ENCODE results near the gene NAPSA. TPM values are rescaled to one million over a fixed set of nuclear protein-coding genes. Genes with fewer than 3 reads are reported as not detected.

The NAPSA gene
- total and polyA plus RNA-seq, 10 of the 15 experiments (the other 5 are each of a cell fraction or from before 2014, with no cell fraction given): 6.7 to 45.4 (median 17.1) TPM

DNA sequence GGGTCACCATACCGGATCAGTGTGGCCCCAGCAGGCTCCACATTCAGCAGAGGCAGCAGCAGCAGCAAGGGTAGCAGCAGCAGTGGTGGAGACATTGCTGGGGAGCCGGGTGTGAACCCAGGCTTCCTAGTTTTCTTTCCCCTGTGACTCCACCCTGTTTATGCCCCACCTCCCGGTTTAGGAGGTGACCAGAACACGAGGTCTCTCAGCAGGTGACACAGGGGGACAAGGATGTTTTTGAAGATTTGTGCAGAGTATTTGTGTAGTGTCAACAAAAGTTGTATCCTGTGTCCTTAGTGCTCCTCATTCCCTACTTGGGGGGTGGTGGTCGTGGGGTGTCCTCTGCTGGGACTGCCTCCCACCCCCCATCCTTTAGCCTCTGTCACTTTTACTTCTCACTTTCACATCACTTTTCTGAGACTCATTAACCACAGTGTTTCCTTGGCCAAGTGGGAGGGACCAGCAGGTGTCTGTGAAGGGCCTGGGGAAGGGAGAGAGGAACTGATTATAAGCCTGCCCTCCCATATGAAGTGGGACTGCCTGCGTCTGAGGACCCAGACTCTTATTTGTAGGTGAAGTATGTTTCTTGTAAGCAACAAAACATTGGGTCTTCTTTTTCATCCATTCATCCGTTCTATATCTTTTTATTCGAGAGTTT lies 20.6 kb downstream of the NAPSA start (continued):
- TF ChIP-seq FOS (IDR thresholded peaks at IDR 0.05; ENCODE audit: borderline replicate concordance, extremely low read depth, insufficient read length): no peak
- no peak for TF ChIP-seq ZNF24 (IDR thresholded peaks at IDR 0.05)
- TF ChIP-seq, protein P1, sequence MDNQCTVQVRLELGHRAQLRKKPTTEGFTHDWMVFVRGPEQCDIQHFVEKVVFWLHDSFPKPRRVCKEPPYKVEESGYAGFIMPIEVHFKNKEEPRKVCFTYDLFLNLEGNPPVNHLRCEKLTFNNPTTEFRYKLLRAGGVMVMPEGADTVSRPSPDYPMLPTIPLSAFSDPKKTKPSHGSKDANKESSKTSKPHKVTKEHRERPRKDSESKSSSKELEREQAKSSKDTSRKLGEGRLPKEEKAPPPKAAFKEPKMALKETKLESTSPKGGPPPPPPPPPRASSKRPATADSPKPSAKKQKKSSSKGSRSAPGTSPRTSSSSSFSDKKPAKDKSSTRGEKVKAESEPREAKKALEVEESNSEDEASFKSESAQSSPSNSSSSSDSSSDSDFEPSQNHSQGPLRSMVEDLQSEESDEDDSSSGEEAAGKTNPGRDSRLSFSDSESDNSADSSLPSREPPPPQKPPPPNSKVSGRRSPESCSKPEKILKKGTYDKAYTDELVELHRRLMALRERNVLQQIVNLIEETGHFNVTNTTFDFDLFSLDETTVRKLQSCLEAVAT (IDR thresholded peaks at IDR 0.05): 0 out of 2 replicates have a peak, but pooled peaks have one; percentile 62
- TF ChIP-seq PML (IDR thresholded peaks at IDR 0.05; ENCODE audit: low read length): peak; percentile 85
- peak; percentile 98 for TF ChIP-seq GATAD2B (conservative IDR thresholded peaks at IDR 0.05; ENCODE audit: low read depth)
- TF ChIP-seq PAX5 (IDR thresholded peaks at IDR 0.05; ENCODE audit: borderline replicate concordance, low read depth, low read length): peak; percentile 87; the same call in 1 of the 2 replicates
- TF ChIP-seq, protein P2, sequence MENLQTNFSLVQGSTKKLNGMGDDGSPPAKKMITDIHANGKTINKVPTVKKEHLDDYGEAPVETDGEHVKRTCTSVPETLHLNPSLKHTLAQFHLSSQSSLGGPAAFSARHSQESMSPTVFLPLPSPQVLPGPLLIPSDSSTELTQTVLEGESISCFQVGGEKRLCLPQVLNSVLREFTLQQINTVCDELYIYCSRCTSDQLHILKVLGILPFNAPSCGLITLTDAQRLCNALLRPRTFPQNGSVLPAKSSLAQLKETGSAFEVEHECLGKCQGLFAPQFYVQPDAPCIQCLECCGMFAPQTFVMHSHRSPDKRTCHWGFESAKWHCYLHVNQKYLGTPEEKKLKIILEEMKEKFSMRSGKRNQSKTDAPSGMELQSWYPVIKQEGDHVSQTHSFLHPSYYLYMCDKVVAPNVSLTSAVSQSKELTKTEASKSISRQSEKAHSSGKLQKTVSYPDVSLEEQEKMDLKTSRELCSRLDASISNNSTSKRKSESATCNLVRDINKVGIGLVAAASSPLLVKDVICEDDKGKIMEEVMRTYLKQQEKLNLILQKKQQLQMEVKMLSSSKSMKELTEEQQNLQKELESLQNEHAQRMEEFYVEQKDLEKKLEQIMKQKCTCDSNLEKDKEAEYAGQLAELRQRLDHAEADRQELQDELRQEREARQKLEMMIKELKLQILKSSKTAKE (IDR thresholded peaks at IDR 0.05; ENCODE audit: low read depth, poor library complexity, severe bottlenecking): peak; percentile 97
- TF ChIP-seq ZNF274 (IDR thresholded peaks at IDR 0.05; ENCODE audit: insufficient read depth, insufficient read length): no peak

Data from GM12878 (cell line).